Esophagus muscularis mucosa (tissue), 4 donors: ENCODE results near the gene RNF130.

Experiments
- CTCF ChIP-seq, 3 experiments: fragments of 200-600 bp in 2 of 3; fragments of 450-650 bp in 1 of 3; sonication (generic) in 2 of 3; IDR thresholded peaks; one replicate each; pipeline ENCODE4 v1.5.1; 2017 to 2019; ENCODE audit warnings: antibody characterized with exemption in 3 of 3, mild to moderate bottlenecking in 2 of 3, moderate library complexity in 1 of 3
- EP300 ChIP-seq: sonication (generic); formaldehyde crosslinking; IDR thresholded peaks from one replicate; pipeline ENCODE4 v1.6.1; 2017; ENCODE audit warnings: antibody characterized with exemption
- POLR2A ChIP-seq: fragments of 450-650 bp; IDR thresholded peaks from one replicate; pipeline ENCODE4 v1.6.1; 2017; ENCODE audit warnings: antibody characterized with exemption, moderate library complexity, mild to moderate bottlenecking, low read depth

GRCh38 chr5:180113660-180114303, 42.2 kb upstream of the RNF130 start:
- TF ChIP-seq CTCF (IDR thresholded peaks at IDR 0.05) (no peak), EP300 (no peak), POLR2A (no peak)
